Neural cell (in vitro differentiated cells): ENCODE results near the gene HSD11B1L.

Experiments
- EP300 ChIP-seq: fragments of 450-650 bp; conservative IDR thresholded peaks from 2 replicates; pipeline ENCODE4 v1.6.1; 2014; ENCODE audit warnings: antibody characterized with exemption, mild to moderate bottlenecking, moderate library complexity; ENCODE audit not compliant: poor library complexity, severe bottlenecking
- TAF1 ChIP-seq: IDR thresholded peaks from 2 replicates; pipeline ENCODE4 v1.6.1; 2012; ENCODE audit warnings: low read depth
- TF ChIP-seq, protein P1 (sequence below): fragments of 450-650 bp; IDR thresholded peaks from 2 replicates; pipeline ENCODE4 v1.5.1; 2014; ENCODE audit warnings: antibody characterized with exemption, mild to moderate bottlenecking, moderate library complexity; ENCODE audit not compliant: poor library complexity, severe bottlenecking

DNA sequence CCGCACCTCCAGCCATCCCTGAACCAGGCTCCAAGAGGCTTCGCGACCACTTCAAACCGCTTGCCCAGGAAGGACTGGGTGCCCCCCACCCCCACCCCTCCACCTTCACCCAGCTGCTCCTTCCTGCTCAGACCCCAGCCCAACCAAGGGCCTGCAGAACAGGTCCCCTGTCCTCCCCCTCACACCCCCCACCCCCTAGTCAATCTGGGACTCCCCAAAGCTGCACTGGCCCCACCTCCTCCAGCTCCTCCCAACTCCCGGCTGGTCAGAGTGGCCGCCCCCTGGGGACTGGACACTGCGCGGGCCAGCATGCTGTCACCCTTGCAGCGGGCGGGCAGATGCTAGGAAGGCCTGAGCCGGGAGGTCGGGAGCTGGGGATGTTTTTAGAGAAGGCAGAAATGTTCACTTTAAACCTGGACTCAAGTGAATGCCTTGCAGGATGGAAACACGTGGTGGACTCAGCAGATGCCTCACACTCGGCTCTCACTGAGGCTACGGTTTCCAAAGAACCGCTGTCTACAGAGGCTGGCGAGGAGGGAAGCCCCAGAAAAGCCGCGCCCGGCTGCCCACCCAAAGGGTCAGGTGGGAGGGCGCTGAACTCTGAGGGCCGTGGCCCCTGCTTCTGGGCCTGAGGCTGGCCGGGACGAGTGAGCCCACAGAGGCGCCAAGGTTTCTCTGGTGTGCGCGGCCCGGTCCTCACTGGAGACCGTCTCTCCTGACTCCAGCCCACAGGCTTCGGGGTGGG is 17.2 kb downstream of the HSD11B1L start:
- TF ChIP-seq, protein P1, sequence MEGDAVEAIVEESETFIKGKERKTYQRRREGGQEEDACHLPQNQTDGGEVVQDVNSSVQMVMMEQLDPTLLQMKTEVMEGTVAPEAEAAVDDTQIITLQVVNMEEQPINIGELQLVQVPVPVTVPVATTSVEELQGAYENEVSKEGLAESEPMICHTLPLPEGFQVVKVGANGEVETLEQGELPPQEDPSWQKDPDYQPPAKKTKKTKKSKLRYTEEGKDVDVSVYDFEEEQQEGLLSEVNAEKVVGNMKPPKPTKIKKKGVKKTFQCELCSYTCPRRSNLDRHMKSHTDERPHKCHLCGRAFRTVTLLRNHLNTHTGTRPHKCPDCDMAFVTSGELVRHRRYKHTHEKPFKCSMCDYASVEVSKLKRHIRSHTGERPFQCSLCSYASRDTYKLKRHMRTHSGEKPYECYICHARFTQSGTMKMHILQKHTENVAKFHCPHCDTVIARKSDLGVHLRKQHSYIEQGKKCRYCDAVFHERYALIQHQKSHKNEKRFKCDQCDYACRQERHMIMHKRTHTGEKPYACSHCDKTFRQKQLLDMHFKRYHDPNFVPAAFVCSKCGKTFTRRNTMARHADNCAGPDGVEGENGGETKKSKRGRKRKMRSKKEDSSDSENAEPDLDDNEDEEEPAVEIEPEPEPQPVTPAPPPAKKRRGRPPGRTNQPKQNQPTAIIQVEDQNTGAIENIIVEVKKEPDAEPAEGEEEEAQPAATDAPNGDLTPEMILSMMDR = no peak
- TF ChIP-seq EP300 (no peak), TAF1 (no peak)
